ENCODE results near the gene C11orf58.
A peak's percentile ranks its signal among the peaks of the same experiment; 100 is the strongest.

C11orf58 gene

DNA sequence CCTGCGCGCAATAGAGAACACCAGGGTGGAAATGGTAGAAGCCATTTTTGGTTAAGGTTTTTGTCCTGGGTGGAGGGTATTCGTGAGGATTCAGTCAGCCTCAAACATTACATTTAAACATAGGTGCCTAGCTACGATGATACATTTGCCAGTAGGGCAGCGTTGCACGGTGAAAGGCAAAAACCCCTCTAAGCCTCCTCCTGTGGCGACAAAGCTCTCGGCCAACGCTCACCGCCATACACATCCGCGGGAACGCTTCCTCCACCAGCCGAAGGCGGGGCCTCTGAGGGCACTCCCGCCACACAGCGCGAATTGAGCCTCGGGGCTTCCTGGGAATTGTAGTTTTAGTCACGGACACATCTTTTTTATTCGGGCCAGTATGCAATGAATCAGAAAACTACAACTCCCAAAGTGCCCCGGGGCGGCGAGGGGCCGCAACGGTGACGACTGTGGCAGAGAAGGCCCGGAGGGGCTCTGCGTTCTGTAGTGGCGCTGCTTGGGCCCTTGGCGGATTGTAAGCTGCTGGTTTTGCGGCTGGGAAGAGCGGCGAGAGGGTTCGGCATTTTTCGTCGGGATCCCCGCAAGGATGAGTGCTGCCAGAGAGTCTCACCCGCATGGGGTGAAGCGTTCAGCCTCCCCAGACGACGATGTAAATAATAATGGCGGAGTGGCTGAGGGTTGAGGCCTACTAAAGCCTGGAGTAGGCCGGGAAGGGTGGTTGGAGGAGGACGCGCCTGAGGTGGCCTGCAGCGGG is at the start of gene C11orf58:
Gene C11orf58, plus strand, starts transcription at position 455 of the 754 bp plus-strand sequence. Its CDS starts 132 bp downstream, at position 587.
- DNase-seq = peak; percentile 96 to 98 (median 98)

GRCh38 chr11:16690086-16690485 is 48.4 kb upstream of the C11orf58 start:
- DNase-seq = no peak

GRCh38 chr11:16703795-16704194 is 34.7 kb upstream of the C11orf58 start:
- DNase-seq = no peak

GRCh38 chr11:16713594-16713993 is 24.9 kb upstream of the C11orf58 start:
- DNase-seq = no peak

DNA sequence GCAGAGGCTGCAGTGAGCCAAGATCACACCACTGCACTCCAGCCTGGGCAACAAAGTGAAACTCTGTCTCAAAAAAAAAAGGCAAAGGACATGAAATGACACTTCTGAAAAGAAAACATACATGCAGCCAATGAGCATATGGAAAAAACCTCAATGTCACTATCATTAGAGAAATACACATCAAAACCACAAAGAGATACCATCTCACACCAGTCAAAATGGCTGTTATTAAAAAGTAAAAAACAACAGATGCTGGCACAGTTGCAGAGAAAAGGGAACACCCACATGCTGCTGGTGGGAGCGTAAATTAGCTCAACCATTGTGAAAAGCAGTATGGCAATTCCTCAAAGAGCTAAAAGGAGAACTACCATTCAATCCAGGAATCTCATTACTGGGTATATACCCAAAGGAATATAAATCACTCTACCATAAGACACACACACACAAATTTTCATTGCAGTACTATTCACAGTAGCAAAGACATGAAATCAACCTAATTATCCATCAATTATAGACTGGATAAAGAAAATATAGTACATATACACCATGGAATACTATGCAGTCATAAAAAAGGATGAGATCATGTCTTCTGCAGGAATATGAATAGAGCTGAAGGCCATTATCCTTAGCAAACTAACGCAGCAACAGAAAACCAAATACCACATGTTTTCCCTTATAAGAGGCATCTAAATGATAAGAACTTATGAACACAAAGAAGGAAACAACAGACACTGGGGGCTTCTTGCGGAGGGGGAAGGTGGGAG is 15.7 kb upstream of the C11orf58 start:
- DNase-seq = peak in 1 of 3 donors; percentile 3

DNA sequence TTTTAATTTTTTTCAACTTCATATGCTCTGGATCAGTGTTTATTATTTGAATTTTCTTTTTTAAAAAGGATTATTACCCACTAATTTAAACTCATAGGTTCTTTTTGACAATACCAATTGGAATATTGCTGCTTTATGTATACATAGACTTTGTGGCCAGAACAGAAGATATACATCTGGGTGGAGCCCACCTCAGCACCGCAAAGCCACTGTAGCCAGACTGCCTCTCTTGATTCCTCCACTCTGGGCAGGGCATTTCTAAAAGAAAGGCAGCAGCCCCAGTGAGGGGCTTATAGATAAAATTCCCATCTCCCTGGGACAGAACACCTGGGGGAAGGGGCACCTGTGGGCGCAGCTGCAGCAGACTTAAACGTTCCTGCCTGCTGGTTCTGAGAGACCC is 10.6 kb upstream of the C11orf58 start:
- no peak for DNase-seq

- no peak for DNase-seq
Measured at GRCh38 chr11:16737818-16738192, 642 bp upstream of the C11orf58 start.

DNA sequence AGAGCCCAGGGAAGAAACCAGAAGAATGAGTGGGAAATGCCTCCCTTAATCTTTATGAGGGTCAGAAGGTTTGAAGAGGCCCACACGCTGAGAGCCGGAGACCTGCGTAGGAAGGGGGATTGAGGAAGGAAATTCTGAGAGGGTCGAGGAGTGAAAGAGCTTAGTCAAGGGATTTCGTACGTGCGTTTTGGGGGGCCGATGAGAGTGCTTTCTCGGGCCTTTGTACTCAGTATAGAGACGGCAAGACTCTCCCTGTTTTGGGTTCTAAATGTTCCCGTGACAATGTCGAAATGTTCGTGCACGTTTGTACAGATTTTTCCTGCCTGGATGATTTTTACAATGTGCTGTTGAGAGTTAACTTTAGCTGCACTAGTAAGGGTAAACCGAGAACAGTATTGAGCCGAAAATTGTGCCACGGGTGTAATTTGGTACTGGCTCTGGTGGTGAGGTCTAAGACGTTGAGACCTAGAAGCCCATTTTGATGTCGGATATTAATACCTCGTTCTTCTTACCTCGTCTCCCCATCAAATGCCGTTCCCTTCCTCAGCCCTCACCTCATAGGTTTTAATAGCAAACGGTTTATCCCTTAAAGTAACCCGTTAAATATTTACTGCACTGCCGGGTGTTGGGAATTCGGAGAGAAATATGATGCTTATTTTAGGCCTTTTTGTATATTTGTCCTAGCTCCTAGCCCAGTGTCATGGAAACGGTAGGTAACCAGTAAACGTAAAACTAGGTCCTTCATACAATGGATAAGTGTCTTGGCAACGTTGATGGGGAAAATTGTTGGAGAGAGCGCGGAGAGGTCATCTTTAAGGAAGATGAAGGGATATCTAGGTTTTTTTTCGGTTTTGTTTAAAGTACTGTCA is 734 bp downstream of the C11orf58 start:
- DNase-seq = peak in 1 of 3 donors; percentile 64

DNA sequence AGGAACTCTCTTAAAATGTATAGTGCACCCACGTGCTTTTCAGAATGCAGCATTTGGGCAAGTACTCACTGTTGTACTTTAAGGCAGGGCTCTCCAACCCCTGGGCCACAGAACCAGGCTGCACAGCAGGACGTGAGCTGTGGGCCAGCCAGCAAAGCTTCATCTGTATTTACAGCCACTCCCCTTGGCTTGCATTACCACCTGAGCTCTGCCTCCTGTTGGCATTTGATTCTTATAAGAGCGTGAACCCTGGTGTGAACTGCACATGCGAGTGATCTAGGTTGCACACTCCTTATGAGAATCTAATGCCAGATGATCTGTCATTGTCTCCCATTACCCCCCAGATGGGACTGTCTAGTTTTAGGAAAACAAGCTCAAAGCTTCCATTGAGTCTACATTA is 3.0 kb downstream of the C11orf58 start:
- DNase-seq = no peak

GRCh38 chr11:16743478-16743877 is 5.0 kb downstream of the C11orf58 start:
- DNase-seq = no peak

- DNase-seq = peak in 1 of 3 donors; percentile 9
Measured at GRCh38 chr11:16744128-16744725, 5.8 kb downstream of the C11orf58 start.

- DNase-seq = peak in 1 of 3 donors; percentile 3
Measured at GRCh38 chr11:16745950-16746605, 7.6 kb downstream of the C11orf58 start.

- no peak for DNase-seq
Measured at GRCh38 chr11:16749092-16749491, 10.6 kb downstream of the C11orf58 start.

GRCh38 chr11:16749666-16750065 is 11.2 kb downstream of the C11orf58 start:
- DNase-seq = no peak

DNA sequence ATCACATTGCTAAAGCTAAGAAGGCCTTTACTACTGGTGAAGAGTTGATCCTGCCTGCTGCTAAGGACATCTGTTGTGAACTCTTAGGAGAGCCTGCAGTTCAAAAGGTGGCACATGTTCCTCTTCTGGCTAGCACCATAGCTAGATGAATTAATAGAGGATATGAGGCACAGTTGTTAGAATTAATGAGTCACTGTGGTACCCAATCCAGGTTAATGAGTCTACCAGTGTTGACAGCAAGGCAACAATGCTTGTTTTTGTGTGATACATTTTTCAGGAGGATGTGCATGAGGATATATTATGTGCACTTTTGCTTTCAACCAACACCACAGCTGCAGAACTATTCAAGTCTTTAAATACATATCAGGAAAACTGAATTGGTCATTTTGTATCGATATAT is 12.0 kb downstream of the C11orf58 start:
- DNase-seq = no peak

- DNase-seq = no peak
Measured at GRCh38 chr11:16758382-16759024, 20.1 kb downstream of the C11orf58 start.

GRCh38 chr11:16759857-16760508 is 21.5 kb downstream of the C11orf58 start:
- DNase-seq = peak; percentile 62 to 86 (median 84)

DNA sequence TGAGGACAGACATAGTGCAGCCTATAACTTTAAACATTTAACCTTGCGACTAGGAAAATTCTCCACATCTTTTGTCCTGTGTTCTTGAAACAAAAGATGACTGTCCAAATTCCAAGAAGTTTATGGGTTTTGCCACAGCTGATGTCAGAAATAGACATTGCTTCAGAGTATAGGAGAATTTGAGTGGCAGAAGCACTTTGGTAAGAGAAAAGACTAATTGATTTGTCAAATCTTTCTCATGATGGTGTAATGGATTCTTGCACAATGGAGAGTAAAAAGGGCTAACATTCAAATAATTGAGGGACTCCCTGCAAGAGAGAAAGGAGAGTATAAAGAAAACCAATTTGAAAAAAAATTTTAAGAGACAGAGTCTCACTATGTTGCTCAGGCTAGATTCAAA is 25.3 kb downstream of the C11orf58 start:
- DNase-seq = peak in 2 of 3 donors; percentile 11 to 30

GRCh38 chr11:16764888-16765287 is 26.4 kb downstream of the C11orf58 start:
- no peak for DNase-seq

DNA sequence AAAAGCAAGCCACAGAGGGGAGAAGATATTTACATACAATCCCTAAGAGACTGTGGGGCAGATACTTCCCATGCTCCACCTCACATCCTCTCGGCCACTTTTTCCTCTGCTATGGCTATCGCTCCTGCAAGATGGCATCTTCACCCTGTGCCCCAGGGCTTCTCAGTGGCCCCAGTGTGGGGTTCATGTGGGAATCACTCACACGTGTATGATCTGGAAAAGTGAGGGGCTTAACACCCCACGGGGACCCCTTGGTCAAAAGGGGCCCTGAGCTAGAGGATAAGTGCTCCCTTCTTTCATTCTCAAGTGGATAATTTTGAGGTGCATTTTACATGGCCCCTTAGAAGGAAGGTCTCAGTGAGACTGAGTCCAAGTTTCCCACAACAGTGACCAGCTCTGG is 28.7 kb downstream of the C11orf58 start:
- no peak for DNase-seq

GRCh38 chr11:16767957-16768356 is 29.5 kb downstream of the C11orf58 start:
- no peak for DNase-seq

Measured in suppressor macrophage treated with lipopolysaccharide for 1 hour (primary cell).